ENCODE measurements around the gene CCL17. TPM values are rescaled to one million over a fixed set of nuclear protein-coding genes. Genes with fewer than 3 reads are reported as not detected.
"Not testable (repeated sequence)": the region's sequence is repeated elsewhere in the genome, so short reads cannot be mapped to it uniquely, and the experiment has no call there.

CCL17 gene
- total and polyA plus RNA-seq, 9 donors, result not detected

GRCh38 chr16:57396786-57397185 is 7.8 kb upstream of the CCL17 start:
- DNase-seq, result no peak
- H3K4me1 ChIP-seq (ENCODE audit: control insufficient read depth, insufficient read depth, low read length), result no peaks in the 10 kb centered on the region
- no peaks in the 10 kb centered on the region for H3K27me3 ChIP-seq (ENCODE audit: control insufficient read depth, insufficient read depth, low read length)
- WGBS (ENCODE audit: insufficient coverage), result 72% methylated on average over 3 of the region's 4 CpGs
- H3K27ac ChIP-seq (ENCODE audit: low read length), result no peak overlapping the region
- no peak overlapping the region for H3K4me3 ChIP-seq (ENCODE audit: low read length)
- H3K36me3 ChIP-seq (ENCODE audit: control insufficient read depth, insufficient read depth, low read length), result no peaks in the 10 kb centered on the region
- peaks cover 5% of the 10 kb centered on the region for H3K9me3 ChIP-seq (replicated peaks; ENCODE audit: control insufficient read depth, low read depth, low read length)

- H3K36me3 ChIP-seq (ENCODE audit: control insufficient read depth, insufficient read depth, low read length); H3K9me3 ChIP-seq (replicated peaks; ENCODE audit: control insufficient read depth, low read depth, low read length); H3K4me1 ChIP-seq (ENCODE audit: control insufficient read depth, insufficient read depth, low read length); H3K27me3 ChIP-seq (ENCODE audit: control insufficient read depth, insufficient read depth, low read length); H3K27ac ChIP-seq (ENCODE audit: low read length); H3K4me3 ChIP-seq (ENCODE audit: low read length); DNase-seq: not testable (repeated sequence)
- WGBS (ENCODE audit: insufficient coverage), result no CpG with 5 or more reads among the region's 4 CpGs
These were observed 7.1 kb upstream of the CCL17 start for GRCh38 chr16:57397493-57397892.

DNA sequence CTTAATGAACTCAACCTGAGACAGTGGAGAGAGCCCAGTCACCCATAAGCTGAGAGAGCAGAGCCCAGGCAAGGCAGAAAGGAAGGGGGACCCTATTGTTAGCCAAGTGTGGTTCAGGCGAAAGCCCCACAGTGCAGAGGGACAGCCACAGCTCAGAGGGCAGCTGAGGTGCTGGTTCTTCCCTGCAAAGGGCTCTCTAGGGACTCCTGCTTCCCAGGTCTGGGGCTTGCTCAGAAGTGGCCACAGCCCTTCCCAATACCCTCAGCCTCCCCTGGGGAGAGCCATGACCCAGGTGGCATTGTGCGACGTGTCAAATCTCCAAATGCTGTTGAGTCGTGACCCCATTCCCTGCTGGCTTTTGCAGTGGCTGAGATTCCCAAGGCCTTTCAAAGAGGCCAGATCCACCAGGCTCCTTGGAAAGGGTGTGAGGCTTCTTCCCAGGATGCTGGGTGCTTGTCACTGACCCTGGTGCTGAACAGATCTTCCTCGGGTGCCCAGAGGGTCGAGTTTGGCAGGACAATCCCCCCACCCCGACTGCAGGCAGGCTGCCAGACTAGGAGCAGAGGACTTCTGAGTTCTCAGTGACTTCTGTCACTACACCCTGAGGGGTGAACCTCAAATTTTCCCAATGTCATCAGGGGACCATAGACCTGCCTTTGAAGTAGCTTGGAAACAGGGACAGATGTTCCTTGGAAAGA is 2.5 kb upstream of the CCL17 start:
- Histone ChIP-seq H3K36me3 (ENCODE audit: control insufficient read depth, insufficient read depth, low read length) (no peaks in the 10 kb centered on the region), H3K27ac (ENCODE audit: low read length) (no peak overlapping the region), H3K9me3 (replicated peaks; ENCODE audit: control insufficient read depth, low read depth, low read length) (no peaks in the 10 kb centered on the region), H3K27me3 (ENCODE audit: control insufficient read depth, insufficient read depth, low read length) (no peaks in the 10 kb centered on the region), H3K4me3 (ENCODE audit: low read length) (no peak overlapping the region), H3K4me1 (ENCODE audit: control insufficient read depth, insufficient read depth, low read length) (no peaks in the 10 kb centered on the region)
- no peak for DNase-seq
- WGBS (ENCODE audit: insufficient coverage), result 43% methylated on average over 7 of the region's 7 CpGs

GRCh38 chr16:57405097-57405496 is 530 bp downstream of the CCL17 start:
- no peaks in the 10 kb centered on the region for H3K27me3 ChIP-seq (ENCODE audit: control insufficient read depth, insufficient read depth, low read length)
- no peak for DNase-seq
- H3K9me3 ChIP-seq (replicated peaks; ENCODE audit: control insufficient read depth, low read depth, low read length), result no peaks in the 10 kb centered on the region
- H3K4me3 ChIP-seq (ENCODE audit: low read length), result no peak overlapping the region
- WGBS (ENCODE audit: insufficient coverage), result 61% methylated on average over 3 of the region's 3 CpGs
- no peaks in the 10 kb centered on the region for H3K36me3 ChIP-seq (ENCODE audit: control insufficient read depth, insufficient read depth, low read length)
- peaks cover 10% of the 10 kb centered on the region for H3K4me1 ChIP-seq (ENCODE audit: control insufficient read depth, insufficient read depth, low read length)
- H3K27ac ChIP-seq (ENCODE audit: low read length), result no peak overlapping the region

GRCh38 chr16:57406881-57407280 is 2.3 kb downstream of the CCL17 start:
- H3K9me3 ChIP-seq (replicated peaks; ENCODE audit: control insufficient read depth, low read depth, low read length), result no peaks in the 10 kb centered on the region
- no peaks in the 10 kb centered on the region for H3K27me3 ChIP-seq (ENCODE audit: control insufficient read depth, insufficient read depth, low read length)
- peaks cover 28% of the 10 kb centered on the region for H3K4me1 ChIP-seq (ENCODE audit: control insufficient read depth, insufficient read depth, low read length)
- no peak overlapping the region for H3K4me3 ChIP-seq (ENCODE audit: low read length)
- DNase-seq, result no peak
- WGBS (ENCODE audit: insufficient coverage), result 57% methylated on average over 2 of the region's 2 CpGs
- no peaks in the 10 kb centered on the region for H3K36me3 ChIP-seq (ENCODE audit: control insufficient read depth, insufficient read depth, low read length)
- H3K27ac ChIP-seq (ENCODE audit: low read length), result no peak overlapping the region

DNA sequence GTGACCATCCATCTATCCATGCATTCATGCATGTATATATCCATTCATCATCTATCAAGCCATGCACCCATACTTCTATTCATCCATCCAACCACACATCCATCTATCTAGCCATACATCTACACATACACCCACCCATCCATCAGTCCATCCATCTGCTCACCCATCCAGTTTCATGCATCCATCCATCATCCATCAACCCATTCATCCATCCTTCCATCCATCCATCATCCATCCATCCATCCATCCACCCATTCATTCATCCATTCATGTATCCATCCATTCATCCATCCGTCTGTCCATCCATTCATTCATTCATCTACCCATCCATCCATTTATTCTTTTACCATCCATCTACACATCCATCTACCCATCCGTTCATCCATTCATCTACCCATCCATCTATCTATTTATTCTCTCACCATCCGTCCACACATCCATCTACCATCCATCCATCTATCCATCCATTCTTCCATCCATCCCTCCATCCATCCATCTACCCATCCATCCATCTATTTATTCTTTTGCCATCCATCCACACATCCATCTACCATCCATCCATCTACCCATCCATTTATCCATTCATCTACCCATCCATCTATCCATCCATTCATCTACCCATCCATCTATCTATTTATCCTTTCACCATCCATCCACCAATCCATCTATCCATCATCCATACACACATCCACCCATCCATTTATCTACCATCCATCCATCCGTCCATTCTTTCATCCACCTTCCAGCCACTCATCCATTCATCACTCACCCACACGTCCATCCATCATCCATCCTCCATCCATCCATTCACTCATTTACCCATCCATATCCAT is 3.2 kb downstream of the CCL17 start:
- 83% methylated on average over 5 of the region's 5 CpGs for WGBS (ENCODE audit: insufficient coverage)
- no peaks in the 10 kb centered on the region for H3K27me3 ChIP-seq (ENCODE audit: control insufficient read depth, insufficient read depth, low read length)
- no peak for DNase-seq
- H3K4me1 ChIP-seq (ENCODE audit: control insufficient read depth, insufficient read depth, low read length), result peaks cover 31% of the 10 kb centered on the region
- H3K4me3 ChIP-seq (ENCODE audit: low read length), result no peak overlapping the region
- no peaks in the 10 kb centered on the region for H3K9me3 ChIP-seq (replicated peaks; ENCODE audit: control insufficient read depth, low read depth, low read length)
- H3K27ac ChIP-seq (ENCODE audit: low read length), result no peak overlapping the region
- H3K36me3 ChIP-seq (ENCODE audit: control insufficient read depth, insufficient read depth, low read length), result no peaks in the 10 kb centered on the region

DNA sequence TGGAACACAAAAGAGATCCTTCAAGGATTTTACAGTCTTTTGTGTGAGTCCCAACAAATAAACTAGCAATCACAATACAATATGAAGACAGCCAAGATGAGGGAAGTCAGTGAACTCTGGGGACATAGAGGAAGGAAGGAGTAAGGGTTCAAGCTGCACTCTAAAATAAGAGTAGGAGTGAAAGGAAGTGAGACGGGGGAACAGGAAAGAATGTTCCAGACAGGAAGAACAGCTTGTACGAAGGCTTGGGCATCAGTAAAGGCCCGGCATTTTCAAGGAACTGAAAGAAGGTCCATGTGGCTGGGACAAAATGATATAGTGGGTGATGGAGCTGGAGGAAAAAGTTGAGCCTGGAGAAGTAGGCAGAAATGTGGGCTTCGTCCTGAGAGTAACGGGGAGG is 4.5 kb downstream of the CCL17 start:
- Histone ChIP-seq H3K27ac (ENCODE audit: low read length) (no peak overlapping the region), H3K36me3 (ENCODE audit: control insufficient read depth, insufficient read depth, low read length) (no peaks in the 10 kb centered on the region), H3K9me3 (replicated peaks; ENCODE audit: control insufficient read depth, low read depth, low read length) (no peaks in the 10 kb centered on the region), H3K27me3 (ENCODE audit: control insufficient read depth, insufficient read depth, low read length) (no peaks in the 10 kb centered on the region), H3K4me1 (ENCODE audit: control insufficient read depth, insufficient read depth, low read length) (peaks cover 31% of the 10 kb centered on the region), H3K4me3 (ENCODE audit: low read length) (no peak overlapping the region)
- DNase-seq, result peak; percentile 62
- WGBS (ENCODE audit: insufficient coverage), result 67% methylated on average over 5 of the region's 5 CpGs

- no peak overlapping the region for H3K27ac ChIP-seq (ENCODE audit: low read length)
- H3K9me3 ChIP-seq (replicated peaks; ENCODE audit: control insufficient read depth, low read depth, low read length), result no peaks in the 10 kb centered on the region
- DNase-seq, result no peak
- 54% methylated on average over 11 of the region's 14 CpGs for WGBS (ENCODE audit: insufficient coverage)
- no peak overlapping the region for H3K4me3 ChIP-seq (ENCODE audit: low read length)
- peaks cover 31% of the 10 kb centered on the region for H3K4me1 ChIP-seq (ENCODE audit: control insufficient read depth, insufficient read depth, low read length)
- no peaks in the 10 kb centered on the region for H3K27me3 ChIP-seq (ENCODE audit: control insufficient read depth, insufficient read depth, low read length)
- no peaks in the 10 kb centered on the region for H3K36me3 ChIP-seq (ENCODE audit: control insufficient read depth, insufficient read depth, low read length)
These were observed 5.5 kb downstream of the CCL17 start for GRCh38 chr16:57409870-57410587.

DNA sequence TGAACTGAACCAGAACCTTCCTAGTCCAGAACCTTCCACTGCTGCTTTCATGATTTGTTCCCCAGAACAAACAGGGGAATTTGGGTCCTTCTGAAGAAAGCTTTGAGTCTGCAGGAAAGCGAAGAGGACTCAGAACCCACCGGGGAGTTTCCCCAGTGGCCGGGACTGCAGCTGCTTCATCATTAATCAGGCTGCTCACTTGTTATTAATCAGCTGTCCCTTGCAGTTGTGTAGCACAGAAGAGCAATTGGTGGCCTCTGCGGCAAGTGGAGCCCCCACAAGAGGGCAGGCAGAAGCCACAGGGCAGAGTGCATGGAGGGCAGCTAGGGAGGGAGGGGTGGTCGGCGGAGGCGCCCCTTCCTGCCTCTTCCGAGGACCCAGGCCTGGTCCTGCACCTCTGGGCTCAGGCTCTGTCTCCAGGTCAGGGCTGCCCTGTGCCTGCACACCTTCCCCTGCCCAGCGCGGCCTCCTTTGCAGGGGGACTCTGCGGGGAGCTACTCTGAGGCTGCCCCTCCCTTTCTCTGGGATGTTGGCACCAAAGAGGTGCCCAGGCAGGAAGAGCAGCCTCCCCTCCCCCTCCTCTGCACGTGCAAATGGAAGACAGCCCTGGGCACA is 6.9 kb downstream of the CCL17 start:
- peak overlapping the region; percentile 29 for H3K27ac ChIP-seq (ENCODE audit: low read length)

GRCh38 chr16:57412584-57412983 is 8.0 kb downstream of the CCL17 start:
- H3K9me3 ChIP-seq (replicated peaks; ENCODE audit: control insufficient read depth, low read depth, low read length), result no peaks in the 10 kb centered on the region
- H3K27ac ChIP-seq (ENCODE audit: low read length), result no peak overlapping the region
- peaks cover 46% of the 10 kb centered on the region for H3K4me1 ChIP-seq (ENCODE audit: control insufficient read depth, insufficient read depth, low read length)
- no peak for DNase-seq
- no peaks in the 10 kb centered on the region for H3K27me3 ChIP-seq (ENCODE audit: control insufficient read depth, insufficient read depth, low read length)
- 84% methylated on average over 9 of the region's 9 CpGs for WGBS (ENCODE audit: insufficient coverage)
- no peak overlapping the region for H3K4me3 ChIP-seq (ENCODE audit: low read length)
- H3K36me3 ChIP-seq (ENCODE audit: control insufficient read depth, insufficient read depth, low read length), result no peaks in the 10 kb centered on the region

More for the DNA sequence above, 6.9 kb downstream of the CCL17 start:
- Histone ChIP-seq H3K9me3 (replicated peaks; ENCODE audit: control insufficient read depth, low read depth, low read length) (no peaks in the 10 kb centered on the region), H3K4me3 (ENCODE audit: low read length) (no peak overlapping the region), H3K27me3 (ENCODE audit: control insufficient read depth, insufficient read depth, low read length) (no peaks in the 10 kb centered on the region), H3K4me1 (ENCODE audit: control insufficient read depth, insufficient read depth, low read length) (peaks cover 37% of the 10 kb centered on the region), H3K36me3 (ENCODE audit: control insufficient read depth, insufficient read depth, low read length) (no peaks in the 10 kb centered on the region)
- 48% methylated on average over 9 of the region's 12 CpGs for WGBS (ENCODE audit: insufficient coverage)
- peak; percentile 68 for DNase-seq

Data from muscle of leg (tissue), 11 donors.